Loucy (cell line): ENCODE measurements around the gene BMI1.

ENCODE experiments used
- H2AFZ ChIP-seq: fragments of 200-600 bp; sonication (generic); 2 replicates; pipeline ENCODE4 v1.6.0; 2016; ENCODE audit warnings: antibody characterized with exemption, mild to moderate bottlenecking, low read length, moderate library complexity
- H3F3A ChIP-seq: fragments of 200-600 bp; 2 replicates; pipeline ENCODE4 v1.6.0; 2016; ENCODE audit warnings: antibody characterized with exemption, low read depth, mild to moderate bottlenecking
- H3K27me3 ChIP-seq: fragments of 200-600 bp; sonication (generic); 2 replicates; pipeline ENCODE4 v1.6.1; 2014; ENCODE audit warnings: low read length, mild to moderate bottlenecking; ENCODE audit not compliant: insufficient read depth, poor library complexity, severe bottlenecking
- H3K36me3 ChIP-seq: fragments of 200-600 bp; sonication (generic); 2 replicates; pipeline ENCODE4 v1.6.1; 2016; ENCODE audit warnings: low read length; ENCODE audit not compliant: insufficient read depth
- H3K4me1 ChIP-seq: fragments of 200-600 bp; sonication (generic); 2 replicates; pipeline ENCODE4 v1.5.1; 2014; ENCODE audit warnings: low read length, mild to moderate bottlenecking; ENCODE audit not compliant: insufficient read depth, poor library complexity, severe bottlenecking
- H3K4me2 ChIP-seq: fragments of 200-600 bp; sonication (generic); 2 replicates; pipeline ENCODE4 v1.6.0; 2014; ENCODE audit warnings: antibody characterized with exemption, low read length, low read depth, mild to moderate bottlenecking; ENCODE audit not compliant: poor library complexity, severe bottlenecking
- H3K4me3 ChIP-seq: fragments of 200-600 bp; sonication (generic); 2 replicates; pipeline ENCODE4 v1.5.1; 2014; ENCODE audit warnings: low read length, mild to moderate bottlenecking, mixed read lengths; ENCODE audit not compliant: poor library complexity, severe bottlenecking
- H3K79me2 ChIP-seq: fragments of 200-600 bp; sonication (generic); 2 replicates; pipeline ENCODE4 v1.6.1; 2014; ENCODE audit warnings: low read length; ENCODE audit not compliant: insufficient read depth
- H3K9ac ChIP-seq: fragments of 200-600 bp; sonication (generic); 2 replicates; pipeline ENCODE4 v1.6.0; 2014; ENCODE audit warnings: mild to moderate bottlenecking, low read depth, low read length, moderate library complexity; ENCODE audit not compliant: poor library complexity, severe bottlenecking
- H3K9me2 ChIP-seq: fragments of 200-600 bp; sonication (generic); replicated peaks from 2 replicates; pipeline ENCODE4 v1.6.1; 2016; ENCODE audit warnings: low read depth, low read length, mixed read lengths
- H3K9me3 ChIP-seq: fragments of 200-600 bp; sonication (generic); 2 replicates; pipeline ENCODE4 v1.6.1; 2014; ENCODE audit warnings: mild to moderate bottlenecking, antibody characterized with exemption, low read length, low read depth; ENCODE audit not compliant: insufficient read depth
- H4K20me1 ChIP-seq: fragments of 200-600 bp; sonication (generic); 2 replicates; pipeline ENCODE4 v1.6.0; 2014; ENCODE audit warnings: antibody characterized with exemption, low read length, mild to moderate bottlenecking; ENCODE audit not compliant: insufficient read depth, poor library complexity, severe bottlenecking
- EZH2phosphoT487 ChIP-seq: fragments of 200-600 bp; IDR thresholded peaks from 2 replicates; pipeline ENCODE4 v1.6.1; 2018; ENCODE audit warnings: antibody characterized with exemption, mild to moderate bottlenecking, moderate library complexity, borderline replicate concordance
- TF ChIP-seq, protein P1 (sequence below): fragments of 200-600 bp; sonication (generic); conservative IDR thresholded peaks from 2 replicates; pipeline ENCODE4 v1.5.1; 2014; ENCODE audit warnings: mild to moderate bottlenecking, antibody characterized with exemption, low read length

The BMI1 gene

DNA sequence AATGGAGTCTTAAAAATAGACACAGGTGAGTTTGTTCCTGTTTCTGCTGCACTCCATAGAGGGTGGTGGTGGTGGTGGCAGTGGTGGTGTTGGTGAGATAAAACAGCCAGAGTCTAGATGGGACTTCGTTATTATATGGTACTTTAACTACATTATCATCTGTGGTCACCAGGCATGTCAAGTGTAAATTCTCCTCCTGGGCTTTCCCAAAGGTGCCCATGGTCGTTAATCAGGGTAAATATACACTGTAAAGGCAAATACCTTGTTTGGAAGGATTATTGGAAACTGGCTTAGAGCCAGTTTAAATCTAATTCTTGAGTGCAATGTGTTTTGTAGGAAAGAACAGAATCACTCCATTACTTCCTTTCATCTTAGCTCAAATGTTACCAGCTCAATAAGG lies 26.2 kb upstream of the BMI1 start:
- no peaks in the 10 kb centered on the region for H3K79me2 ChIP-seq
- no peaks in the 10 kb centered on the region for H4K20me1 ChIP-seq
- H3F3A ChIP-seq = no peaks in the 10 kb centered on the region
- no peaks in the 10 kb centered on the region for H3K4me1 ChIP-seq
- no peak for TF ChIP-seq EZH2phosphoT487
- TF ChIP-seq, protein P1, sequence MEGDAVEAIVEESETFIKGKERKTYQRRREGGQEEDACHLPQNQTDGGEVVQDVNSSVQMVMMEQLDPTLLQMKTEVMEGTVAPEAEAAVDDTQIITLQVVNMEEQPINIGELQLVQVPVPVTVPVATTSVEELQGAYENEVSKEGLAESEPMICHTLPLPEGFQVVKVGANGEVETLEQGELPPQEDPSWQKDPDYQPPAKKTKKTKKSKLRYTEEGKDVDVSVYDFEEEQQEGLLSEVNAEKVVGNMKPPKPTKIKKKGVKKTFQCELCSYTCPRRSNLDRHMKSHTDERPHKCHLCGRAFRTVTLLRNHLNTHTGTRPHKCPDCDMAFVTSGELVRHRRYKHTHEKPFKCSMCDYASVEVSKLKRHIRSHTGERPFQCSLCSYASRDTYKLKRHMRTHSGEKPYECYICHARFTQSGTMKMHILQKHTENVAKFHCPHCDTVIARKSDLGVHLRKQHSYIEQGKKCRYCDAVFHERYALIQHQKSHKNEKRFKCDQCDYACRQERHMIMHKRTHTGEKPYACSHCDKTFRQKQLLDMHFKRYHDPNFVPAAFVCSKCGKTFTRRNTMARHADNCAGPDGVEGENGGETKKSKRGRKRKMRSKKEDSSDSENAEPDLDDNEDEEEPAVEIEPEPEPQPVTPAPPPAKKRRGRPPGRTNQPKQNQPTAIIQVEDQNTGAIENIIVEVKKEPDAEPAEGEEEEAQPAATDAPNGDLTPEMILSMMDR = no peak
- H3K9ac ChIP-seq = no peak overlapping the region
- H2AFZ ChIP-seq = no peak overlapping the region
- H3K36me3 ChIP-seq = no peaks in the 10 kb centered on the region
- H3K27me3 ChIP-seq = no peaks in the 10 kb centered on the region
- H3K4me2 ChIP-seq = no peak overlapping the region
- H3K9me3 ChIP-seq = no peaks in the 10 kb centered on the region
- no peak overlapping the region for H3K4me3 ChIP-seq
- no peaks in the 10 kb centered on the region for H3K9me2 ChIP-seq

DNA sequence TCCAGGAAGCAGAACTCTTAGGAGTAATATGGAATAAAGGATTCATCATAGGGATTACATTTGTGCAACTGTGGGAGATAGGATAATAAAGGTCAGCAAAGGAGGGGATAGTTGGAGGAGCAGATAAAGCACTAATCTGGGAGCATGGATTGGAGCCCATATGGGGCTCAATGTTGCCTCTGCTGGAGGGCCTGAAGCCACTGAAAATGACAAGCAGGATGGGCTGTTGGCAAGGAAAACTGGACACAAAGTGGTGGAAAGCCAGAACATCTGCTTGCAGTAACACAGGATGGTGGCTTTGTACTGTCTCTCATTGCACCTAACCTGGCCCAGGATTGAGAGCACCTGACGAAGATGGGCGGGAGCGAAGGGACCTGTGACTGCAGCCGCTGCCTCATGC lies 19.7 kb upstream of the BMI1 start:
- TF ChIP-seq EZH2phosphoT487 = no peak
- TF ChIP-seq, protein P1 = peak; percentile 22; the same call in 1 of the 2 replicates
- no peaks in the 10 kb centered on the region for H3K36me3 ChIP-seq
- no peaks in the 10 kb centered on the region for H3F3A ChIP-seq
- no peaks in the 10 kb centered on the region for H3K27me3 ChIP-seq
- H3K9me3 ChIP-seq = no peaks in the 10 kb centered on the region; the same call in 1 of the 2 replicates
- no peaks in the 10 kb centered on the region for H3K4me1 ChIP-seq
- H3K9me2 ChIP-seq = no peaks in the 10 kb centered on the region
- no peaks in the 10 kb centered on the region for H3K79me2 ChIP-seq
- no peak overlapping the region for H2AFZ ChIP-seq
- H4K20me1 ChIP-seq = no peaks in the 10 kb centered on the region
- H3K4me3 ChIP-seq = no peak overlapping the region
- H3K9ac ChIP-seq = no peak overlapping the region
- H3K4me2 ChIP-seq = no peak overlapping the region

GRCh38 chr10:22303461-22303860 lies 17.4 kb upstream of the BMI1 start:
- no peaks in the 10 kb centered on the region; the same call in 1 of the 2 replicates for H3K9me3 ChIP-seq
- peaks cover 10% of the 10 kb centered on the region for H3K4me1 ChIP-seq
- H3K9me2 ChIP-seq = no peaks in the 10 kb centered on the region
- no peaks in the 10 kb centered on the region for H3F3A ChIP-seq
- H2AFZ ChIP-seq = no peak overlapping the region
- no peaks in the 10 kb centered on the region for H3K79me2 ChIP-seq
- H4K20me1 ChIP-seq = no peaks in the 10 kb centered on the region
- no peak overlapping the region for H3K9ac ChIP-seq
- H3K4me3 ChIP-seq = no peak overlapping the region
- no peak overlapping the region for H3K4me2 ChIP-seq
- TF ChIP-seq EZH2phosphoT487 = no peak
- TF ChIP-seq, protein P1 = no peak
- H3K36me3 ChIP-seq = no peaks in the 10 kb centered on the region
- H3K27me3 ChIP-seq = no peaks in the 10 kb centered on the region
